ENCODE data around the gene CISTR. TPM values are rescaled to one million over a fixed set of nuclear protein-coding genes. Genes with fewer than 3 reads are reported as not detected.

The CISTR gene
- total RNA-seq, 4 donors from 2014 or later = not detected

GRCh38 chr12:53755451-53755891 lies 3.7 kb upstream of the CISTR start:
- in situ Hi-C loops (cut with MboI; ENCODE audit: low pct_ligation_motif_present in 1 of 4, low pct_unique_long_range_greater_than_20kb in 1 of 4, low sequenced_read_pairs in 3 of 4) = loop anchor here in 1 of 4 donors (25.0 kb wide), 1 partner anchor 432 kb away; the partner anchor contains the start of gene SMUG1
- no peak for DNase-seq
- Histone ChIP-seq H3K27ac (no peak overlapping the region), H3K4me3 (no peak overlapping the region), H3K36me3 (no peaks in the 10 kb centered on the region), H3K4me1 (peaks cover 12 to 26% (median 18%) of the 10 kb centered on the region in 4 donors), H3K9me3 (no peaks in the 10 kb centered on the region), H3K27me3 (peaks cover 95% of the 10 kb centered on the region)
- TF ChIP-seq POLR2AphosphoS5 (IDR thresholded peaks at IDR 0.05) = no peak
- TF ChIP-seq EP300 (IDR thresholded peaks at IDR 0.05; ENCODE audit: low read depth) = no peak
- TF ChIP-seq POLR2A (IDR thresholded peaks at IDR 0.05) = no peak
- no peak for TF ChIP-seq CTCF (IDR thresholded peaks at IDR 0.05)
- intact Hi-C loops (cut with DNase I; ENCODE audit: low total_unique reads) = no loop called here
- WGBS, 2 donors (ENCODE audit: low coverage in 1 of 2) = 65 to 73% methylated on average over 3 to 4 of the region's 4 CpGs

- H3K4me3 ChIP-seq = no peak overlapping the region
- no peaks in the 10 kb centered on the region for H3K9me3 ChIP-seq
- TF ChIP-seq POLR2A (IDR thresholded peaks at IDR 0.05) (no peak), POLR2AphosphoS5 (IDR thresholded peaks at IDR 0.05) (peak in 1 of 3 donors; percentile 46), CTCF (IDR thresholded peaks at IDR 0.05) (no peak), EP300 (IDR thresholded peaks at IDR 0.05; ENCODE audit: low read depth) (no peak)
- peaks cover 12 to 26% (median 18%) of the 10 kb centered on the region in 4 donors for H3K4me1 ChIP-seq
- in situ Hi-C loops (cut with MboI; ENCODE audit: low pct_ligation_motif_present in 1 of 4, low pct_unique_long_range_greater_than_20kb in 1 of 4, low sequenced_read_pairs in 3 of 4) (loop anchor here in 1 of 4 donors (25.0 kb wide), 1 partner anchor 433 kb away; the partner anchor contains the start of gene SMUG1), intact Hi-C loops (cut with DNase I; ENCODE audit: low total_unique reads) (no loop called here)
- H3K27me3 ChIP-seq = peaks cover 95% of the 10 kb centered on the region
- DNase-seq = no peak
- H3K36me3 ChIP-seq = no peaks in the 10 kb centered on the region
- peak overlapping the region in 1 of 4 donors; percentile 41 for H3K27ac ChIP-seq
- WGBS, 2 donors (ENCODE audit: low coverage in 1 of 2) = 0 to 14% methylated on average over 2 to 4 of the region's 4 CpGs
Measured at GRCh38 chr12:53754633-53755264, 3.0 kb upstream of the CISTR start.

GRCh38 chr12:53754188-53754585 lies 2.4 kb upstream of the CISTR start:
- H3K9me3 ChIP-seq = no peaks in the 10 kb centered on the region
- peak overlapping the region in 1 of 4 donors; percentile 41 for H3K27ac ChIP-seq
- in situ Hi-C loops (cut with MboI; ENCODE audit: low pct_ligation_motif_present in 1 of 4, low pct_unique_long_range_greater_than_20kb in 1 of 4, low sequenced_read_pairs in 3 of 4) (loop anchor here in 1 of 4 donors (25.0 kb wide), 1 partner anchor 433 kb away; the partner anchor contains the start of gene SMUG1), intact Hi-C loops (cut with DNase I; ENCODE audit: low total_unique reads) (no loop called here)
- H3K27me3 ChIP-seq = peaks cover 95% of the 10 kb centered on the region
- TF ChIP-seq EP300 (IDR thresholded peaks at IDR 0.05; ENCODE audit: low read depth) = no peak
- TF ChIP-seq CTCF (IDR thresholded peaks at IDR 0.05) = no peak
- no peak for TF ChIP-seq POLR2A (IDR thresholded peaks at IDR 0.05)
- no peak for TF ChIP-seq POLR2AphosphoS5 (IDR thresholded peaks at IDR 0.05)
- WGBS, 2 donors (ENCODE audit: low coverage in 1 of 2) = 32 to 45% methylated on average over 5 to 7 of the region's 7 CpGs
- no peaks in the 10 kb centered on the region for H3K36me3 ChIP-seq
- H3K4me1 ChIP-seq = peaks cover 12 to 26% (median 18%) of the 10 kb centered on the region in 4 donors
- H3K4me3 ChIP-seq = no peak overlapping the region
- no peak for DNase-seq

DNA sequence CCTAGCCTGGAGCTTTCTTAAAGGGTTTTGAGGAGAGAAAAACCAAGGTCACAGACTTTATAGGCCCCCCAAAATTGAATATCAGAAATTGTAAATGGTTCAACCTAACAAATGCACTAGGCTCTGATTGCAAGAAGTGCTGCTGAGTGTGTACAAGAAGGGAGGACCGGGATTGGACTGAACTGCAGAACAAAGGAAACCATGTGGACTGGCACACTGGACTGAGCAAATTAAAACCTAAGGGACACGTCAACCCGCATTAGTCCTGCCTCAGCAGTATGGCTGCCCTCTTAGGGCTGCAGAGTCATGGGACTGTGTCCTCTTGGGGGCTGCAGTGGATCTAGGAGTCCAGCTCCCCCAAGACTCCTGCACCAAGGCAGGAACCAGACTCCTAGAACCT lies 842 bp upstream of the CISTR start:
- Histone ChIP-seq H3K9me3 (no peaks in the 10 kb centered on the region), H3K27ac (no peak overlapping the region), H3K4me3 (no peak overlapping the region), H3K36me3 (no peaks in the 10 kb centered on the region), H3K4me1 (peaks cover 12 to 26% (median 18%) of the 10 kb centered on the region in 4 donors), H3K27me3 (peaks cover 95% of the 10 kb centered on the region)
- WGBS, 2 donors (ENCODE audit: low coverage in 1 of 2) = 88% methylated on average over 3 of the region's 3 CpGs; no CpG with 5 or more reads in 1 of the 2 donors
- DNase-seq = no peak
- TF ChIP-seq POLR2A (IDR thresholded peaks at IDR 0.05) (no peak), POLR2AphosphoS5 (IDR thresholded peaks at IDR 0.05) (no peak), CTCF (IDR thresholded peaks at IDR 0.05) (no peak), EP300 (IDR thresholded peaks at IDR 0.05; ENCODE audit: low read depth) (no peak)
- in situ Hi-C loops (cut with MboI; ENCODE audit: low pct_ligation_motif_present in 1 of 4, low pct_unique_long_range_greater_than_20kb in 1 of 4, low sequenced_read_pairs in 3 of 4) (loop anchor here in 1 of 4 donors (25.0 kb wide), 1 partner anchor 435 kb away; the partner anchor contains the start of gene SMUG1), intact Hi-C loops (cut with DNase I; ENCODE audit: low total_unique reads) (no loop called here)
